Islet precursor cell (in vitro differentiated cells): ENCODE data around the gene TOMM20.
"Not testable (repeated sequence)": the region's sequence is repeated elsewhere in the genome, so short reads cannot be mapped to it uniquely, and the experiment has no call there.

Source experiments
- DNase-seq: peaks from one replicate; pipeline ENCODE4 v3.0.0-alpha.2; 2018

TOMM20 gene

DNA sequence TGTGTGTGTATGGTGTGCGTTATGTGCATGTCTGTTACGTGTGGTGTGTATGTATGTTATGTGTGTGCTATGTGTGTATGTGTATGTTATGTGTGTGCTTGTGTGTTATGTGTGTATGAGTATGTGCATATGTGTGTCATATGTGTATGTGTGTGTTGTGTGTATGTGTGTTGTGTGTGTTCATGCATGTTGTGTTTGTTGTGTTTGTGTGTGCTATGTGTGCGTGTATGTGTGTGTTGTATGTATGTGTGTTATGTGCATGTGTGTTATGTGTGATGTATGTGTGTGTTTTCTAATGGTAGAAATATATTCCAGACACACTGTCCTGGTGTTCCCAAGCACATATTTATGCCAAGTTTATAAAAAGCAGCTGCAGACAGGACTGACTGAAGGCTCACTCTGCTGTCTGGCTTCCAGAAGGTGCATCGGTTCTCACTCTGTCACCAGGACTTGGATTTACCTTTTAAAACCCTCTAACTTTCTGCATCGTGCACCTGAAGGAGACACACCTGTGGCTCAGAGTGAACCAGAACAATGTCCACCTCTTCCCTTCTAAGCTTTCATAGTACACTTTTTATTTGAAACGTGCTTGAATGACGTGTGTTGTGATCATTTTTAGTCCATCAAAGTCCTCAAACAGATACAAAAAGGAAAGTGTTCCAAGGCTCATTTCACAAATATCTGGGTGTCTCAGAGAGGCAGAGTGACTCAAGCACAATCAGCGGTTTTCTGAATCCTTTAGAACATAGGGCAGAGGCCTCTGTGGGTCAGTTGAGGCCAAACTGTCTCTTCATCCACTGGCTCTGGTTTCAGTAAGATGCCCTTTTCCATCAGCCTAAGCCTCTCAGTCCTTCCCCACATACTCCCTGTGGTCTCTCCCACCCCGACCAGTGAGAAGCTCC lies 49.9 kb downstream of the TOMM20 start:
- DNase-seq: no peak

GRCh38 chr1:235077571-235078479 lies 50.8 kb downstream of the TOMM20 start:
- DNase-seq: no peak

GRCh38 chr1:235077163-235077540 lies 51.5 kb downstream of the TOMM20 start:
- no peak for DNase-seq

DNA sequence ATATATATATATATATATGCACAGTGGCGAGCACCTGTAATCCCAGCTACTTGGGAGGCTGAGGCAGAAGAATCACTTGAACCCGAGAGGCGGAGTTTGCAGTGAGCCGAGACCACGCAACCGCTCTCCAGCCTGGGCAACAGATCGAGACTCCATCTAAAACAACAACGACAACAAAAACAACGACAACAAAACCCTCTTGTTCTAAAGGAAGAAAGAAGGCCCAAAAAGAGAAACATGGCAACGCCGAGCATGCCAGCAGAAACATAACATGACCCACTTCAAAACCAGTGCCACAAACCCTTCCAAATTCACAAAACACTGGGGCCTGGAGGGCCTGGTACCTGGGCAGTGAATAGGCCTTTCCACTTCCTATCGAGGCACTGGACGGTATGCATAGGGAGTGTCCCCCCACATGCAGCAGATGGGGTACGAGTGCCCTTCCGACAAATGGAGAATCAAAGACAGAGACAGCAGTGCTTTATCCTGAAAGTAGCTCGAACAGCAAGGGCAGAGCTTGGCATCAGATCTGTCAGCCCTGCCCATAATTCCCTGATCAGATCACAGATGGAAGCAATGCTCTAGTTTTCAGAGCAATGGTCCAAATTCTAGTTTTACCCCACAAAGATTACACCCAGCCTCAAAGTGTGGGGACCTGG lies 52.0 kb downstream of the TOMM20 start:
- no peak for DNase-seq

DNA sequence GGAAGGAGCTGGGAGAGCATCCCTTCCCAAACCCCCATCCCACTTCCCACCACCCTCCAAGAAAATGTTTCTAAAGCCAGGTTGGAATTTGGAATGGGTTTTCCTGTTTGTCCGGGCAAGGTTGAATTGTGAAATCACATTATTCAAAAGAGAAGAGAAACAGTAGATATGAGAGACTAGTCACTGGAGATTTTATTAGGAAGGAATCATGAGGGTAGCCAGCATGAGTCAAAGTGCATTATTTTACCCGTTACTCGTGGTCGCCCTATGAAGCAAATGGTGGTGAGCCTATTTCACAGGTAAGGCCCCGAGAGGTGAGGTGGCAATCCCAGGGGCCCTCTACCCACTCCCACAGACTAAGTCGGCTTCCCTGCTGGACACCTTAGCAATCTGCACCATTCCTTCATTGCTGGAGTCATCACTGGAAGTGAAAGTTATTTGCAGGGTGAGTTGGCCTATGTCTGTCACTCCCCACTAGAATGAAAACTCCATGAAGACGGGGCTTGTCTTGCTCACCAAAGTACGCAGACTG lies 52.8 kb downstream of the TOMM20 start:
- no peak for DNase-seq

DNA sequence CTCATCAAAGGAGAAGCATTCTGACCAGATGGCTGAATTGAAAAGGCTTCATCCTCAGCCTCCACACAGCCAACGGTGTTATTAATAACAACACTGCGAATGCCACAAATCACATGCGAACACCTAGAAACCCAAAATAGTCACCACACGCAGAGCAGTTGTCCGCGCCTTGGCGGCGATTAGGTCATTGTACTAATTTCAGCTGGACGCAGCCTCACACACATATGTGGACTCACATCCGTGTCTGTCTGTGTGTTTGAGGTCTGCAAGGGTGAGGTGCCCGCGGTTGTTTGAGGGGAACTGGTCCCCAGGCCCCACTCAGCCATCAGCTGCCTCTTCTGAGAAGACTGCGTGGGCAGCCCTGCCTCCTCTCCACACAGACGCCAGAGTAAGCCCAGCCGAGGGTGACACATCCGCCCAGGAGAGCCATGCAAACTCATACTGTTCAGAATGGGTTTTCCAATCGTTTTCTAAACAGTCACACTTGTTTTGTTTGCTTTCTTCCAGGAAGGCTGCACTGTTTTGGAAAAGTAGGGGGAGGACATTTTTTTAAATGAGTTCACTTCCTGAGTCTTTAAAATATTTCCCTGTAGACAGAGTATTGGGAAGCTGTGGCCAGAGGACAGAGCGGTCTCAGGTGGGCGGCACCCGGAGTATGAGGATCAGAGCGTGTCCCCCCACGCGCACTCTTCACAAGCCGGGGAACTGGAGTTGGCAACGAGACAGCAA lies 53.4 kb downstream of the TOMM20 start:
- no peak for DNase-seq

GRCh38 chr1:235074523-235075047 lies 54.1 kb downstream of the TOMM20 start:
- DNase-seq: peak; percentile 92

GRCh38 chr1:235073968-235074522 lies 54.6 kb downstream of the TOMM20 start:
- peak; percentile 73 for DNase-seq

- no peak for DNase-seq
Measured at GRCh38 chr1:235073331-235073967, 55.2 kb downstream of the TOMM20 start.

DNA sequence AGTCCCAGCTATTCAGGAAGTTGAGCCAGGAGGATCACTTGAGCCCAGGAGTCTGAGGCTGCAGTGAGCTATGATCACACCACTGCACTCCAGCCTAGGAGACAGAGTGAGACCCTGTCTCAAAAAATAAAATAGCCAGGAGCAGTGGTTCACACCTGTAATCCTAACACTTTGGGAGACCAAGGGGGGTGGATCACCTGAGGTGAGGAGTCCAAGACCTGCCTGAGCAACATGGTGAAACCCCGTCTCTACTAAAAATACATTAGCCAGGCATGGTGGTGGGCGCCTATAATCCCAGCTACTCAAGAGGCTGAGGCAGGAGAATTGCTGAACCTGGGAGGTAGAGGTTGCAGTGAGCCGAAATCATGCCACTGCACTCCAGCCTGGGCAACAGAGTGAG lies 56.1 kb downstream of the TOMM20 start:
- not testable (repeated sequence) for DNase-seq

DNA sequence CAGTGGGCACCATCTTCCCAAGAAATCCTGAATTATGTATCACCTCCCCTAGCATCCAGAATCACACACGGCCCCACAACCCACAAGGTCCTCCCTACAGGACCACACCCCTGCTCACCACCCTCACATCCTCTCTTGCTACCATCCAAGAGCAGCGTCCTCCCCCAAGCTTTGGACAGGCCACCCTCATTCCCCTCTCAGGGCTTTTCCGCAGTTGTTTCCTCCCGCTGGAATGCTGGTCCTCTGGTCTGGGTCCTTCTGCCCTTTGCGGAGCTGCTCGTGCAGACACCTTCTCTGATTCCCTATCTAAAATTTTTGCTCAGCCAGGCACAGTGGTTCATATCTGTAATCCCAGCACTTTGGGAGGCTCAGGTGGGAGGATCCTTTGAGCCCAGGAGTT lies 56.5 kb downstream of the TOMM20 start:
- DNase-seq: no peak

DNA sequence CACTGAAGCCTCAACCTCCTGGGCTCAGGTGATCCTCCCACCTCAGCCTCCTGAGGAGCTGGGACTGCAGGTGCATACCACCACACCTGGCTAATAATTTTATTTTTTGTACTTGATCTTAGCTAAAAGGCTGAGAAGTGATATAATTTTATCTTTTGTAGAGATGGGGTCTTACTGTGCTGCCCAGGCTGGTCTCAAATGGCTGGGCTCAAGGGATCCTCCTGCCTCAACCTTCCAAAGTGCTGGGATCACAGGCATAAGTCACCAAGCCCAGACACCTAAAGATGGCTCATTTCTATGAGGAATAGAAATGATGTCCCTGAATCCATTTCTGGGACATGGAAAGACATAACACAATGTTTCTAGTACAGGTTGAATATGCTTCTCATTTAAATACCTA lies 57.8 kb downstream of the TOMM20 start:
- DNase-seq: no peak

DNA sequence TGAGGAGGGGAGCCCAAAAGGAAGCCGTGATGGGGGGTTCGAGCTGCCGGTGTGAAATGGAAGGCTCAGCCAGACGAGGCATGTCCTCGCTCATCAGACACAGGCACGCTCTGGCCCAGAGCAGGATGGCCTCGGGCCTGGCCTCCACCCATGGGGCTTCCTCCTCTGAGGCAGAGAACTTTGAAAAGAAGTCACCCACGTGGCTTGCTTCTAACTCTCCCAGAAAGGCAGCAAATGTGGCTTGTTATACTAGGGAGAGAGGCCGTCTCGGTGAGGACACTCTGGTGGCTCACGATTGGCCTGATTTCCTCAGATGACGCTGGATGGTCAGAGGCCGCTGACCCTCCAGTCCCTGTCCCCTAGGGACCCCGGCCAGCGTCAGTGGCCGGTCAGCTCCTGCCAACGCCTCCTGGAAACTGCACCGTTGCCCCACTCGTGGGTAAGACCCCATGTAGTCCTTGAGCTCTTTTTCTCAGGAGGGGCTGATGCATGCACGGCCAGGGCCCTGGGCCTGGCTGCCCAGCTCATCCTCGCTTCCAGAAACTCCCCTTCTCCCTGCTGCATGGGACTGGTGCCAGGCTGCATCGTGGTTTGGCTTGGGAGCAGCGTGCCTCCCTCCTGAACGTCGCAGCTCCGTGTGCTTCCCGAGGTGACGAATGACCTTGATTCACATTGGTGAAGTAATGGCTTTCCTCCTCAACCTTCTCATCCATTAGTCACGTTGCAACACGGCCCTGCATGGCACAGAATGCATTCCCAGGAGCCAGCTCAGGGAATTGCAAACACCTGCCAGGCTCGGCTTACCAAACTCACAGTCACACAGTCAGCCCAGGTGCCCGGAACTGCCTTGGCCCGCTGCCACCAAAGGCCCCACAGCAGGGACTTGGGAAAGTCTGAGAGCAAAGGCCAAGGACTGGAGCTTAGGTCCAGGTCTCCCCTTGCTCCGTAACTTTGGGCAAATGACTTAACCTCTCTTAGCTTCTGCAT lies 58.8 kb downstream of the TOMM20 start:
- DNase-seq: no peak

DNA sequence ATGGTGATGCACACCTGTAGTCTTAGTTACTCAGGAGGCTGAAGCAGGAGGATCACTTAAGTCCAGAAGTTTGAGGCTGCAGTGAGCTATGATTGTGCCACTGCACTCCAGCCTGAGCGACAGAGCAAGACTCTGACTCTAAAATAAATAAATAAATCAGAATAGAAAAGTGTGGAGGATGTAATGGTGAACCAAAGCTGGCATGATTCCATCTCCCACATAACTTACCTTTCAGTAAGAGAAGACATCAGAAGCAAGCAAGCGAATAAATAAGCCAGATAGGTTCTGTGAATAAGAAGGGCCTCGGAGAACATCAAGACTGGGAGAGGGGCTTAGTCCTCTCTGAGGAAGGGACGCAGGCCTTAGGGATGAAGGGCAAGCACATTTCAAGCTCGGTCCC lies 59.5 kb downstream of the TOMM20 start:
- DNase-seq: no peak

- peak; percentile 94 for DNase-seq
Measured at GRCh38 chr1:235068158-235069121, 60.2 kb downstream of the TOMM20 start.

DNA sequence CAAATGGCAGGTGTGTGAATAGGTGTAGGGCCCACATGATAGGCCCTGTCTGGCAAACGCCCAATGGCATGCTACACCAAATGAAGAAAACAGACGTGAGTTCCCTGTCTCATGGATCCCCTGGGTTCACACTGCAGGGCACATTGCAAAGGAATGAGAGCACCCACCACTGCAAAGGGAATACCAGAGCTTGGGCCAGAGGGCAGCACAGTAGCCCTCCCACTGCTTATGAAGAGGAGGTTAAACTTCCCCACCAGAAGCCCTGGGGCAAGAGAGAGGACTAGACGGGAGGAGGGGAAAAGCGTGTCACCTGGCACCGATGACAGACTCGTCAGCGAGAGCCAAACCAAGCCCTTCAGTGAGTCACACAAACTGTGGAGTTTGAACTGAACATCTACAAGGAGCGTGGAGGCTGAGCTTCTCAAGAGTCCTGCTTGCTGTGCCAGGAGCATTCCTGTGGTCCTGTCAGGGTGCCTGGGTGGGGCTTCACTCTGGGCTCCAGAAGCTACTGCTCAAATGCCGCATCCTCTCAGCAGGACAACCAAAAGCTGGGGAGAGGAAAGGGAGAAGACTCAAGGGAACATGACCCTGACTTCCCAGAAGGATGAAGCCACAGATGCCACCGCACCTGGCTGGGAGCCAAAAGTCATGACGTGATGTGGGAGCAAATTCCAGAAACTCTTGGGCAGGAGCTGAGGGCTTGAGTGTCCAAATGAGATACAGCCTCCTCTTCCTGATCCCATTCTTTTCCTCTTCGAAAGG lies 61.1 kb downstream of the TOMM20 start:
- peak; percentile 99 for DNase-seq

DNA sequence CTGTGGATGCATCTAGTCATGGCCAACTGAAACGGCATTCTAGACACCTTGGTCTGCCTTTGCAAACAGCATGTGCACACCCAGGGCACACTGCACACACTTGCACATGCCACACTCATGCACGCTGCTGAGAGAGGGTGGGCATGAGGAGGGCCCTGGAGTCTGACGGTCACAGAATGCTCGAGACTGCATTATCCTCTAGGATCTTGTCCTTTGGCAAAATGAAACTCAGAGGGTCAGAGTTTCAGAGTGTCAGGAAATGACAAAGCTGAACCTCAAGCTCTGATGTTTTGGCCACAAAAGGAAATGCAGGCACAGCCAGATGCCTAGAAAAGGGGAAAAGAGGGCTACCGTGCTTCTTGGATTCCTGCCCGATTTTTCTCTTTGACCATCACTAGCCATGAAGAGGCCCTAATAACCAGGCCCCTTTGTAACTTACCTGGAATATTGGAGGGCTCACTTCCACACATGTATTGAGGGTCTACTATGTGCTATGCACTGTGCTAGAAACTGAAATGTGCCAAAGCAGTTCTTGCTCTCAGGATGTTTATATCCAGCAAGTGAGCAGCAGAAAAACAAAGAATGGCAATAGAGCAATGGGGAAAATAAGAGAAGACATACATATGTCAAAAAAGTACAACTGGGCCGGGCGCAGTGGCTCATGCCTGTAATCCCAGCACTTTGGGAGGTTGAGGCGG lies 65.4 kb downstream of the TOMM20 start:
- DNase-seq: no peak
